Keratinocyte (primary cell): ENCODE measurements around the gene CELF5. TPM values are rescaled to one million over a fixed set of nuclear protein-coding genes. Genes with fewer than 3 reads are reported as not detected.

Experiments
- DNase-seq: peaks from one replicate; pipeline ENCODE4 v3.0.0-alpha.2; 2011; ENCODE audit warnings: low read depth, missing footprints, low spot score
- FAIRE-seq: peaks from 2 replicates; lab custom pipeline; 2011; peaks lifted over from hg19 to GRCh38; lab: Jason Lieb, UNC
- H2AFZ ChIP-seq: 2 replicates; pipeline ENCODE4 v1.6.0; 2012; ENCODE audit warnings: low read length, control low read depth, inconsistent platforms; ENCODE audit not compliant: control insufficient read depth
- H3K27ac ChIP-seq: 2 replicates; pipeline ENCODE4 v1.5.1; 2011; ENCODE audit warnings: low read length; ENCODE audit not compliant: control insufficient read depth, insufficient read depth
- H3K27me3 ChIP-seq: 3 replicates; pipeline ENCODE4 v1.6.0; 2011; ENCODE audit warnings: low read length; ENCODE audit not compliant: control insufficient read depth, insufficient read depth; ENCODE audit errors: extremely low read depth
- H3K36me3 ChIP-seq, 2 experiments: 2 replicates in 1 of 2; 3 replicates in 1 of 2; pipeline ENCODE4 v1.5.1; 2011; ENCODE audit warnings: low read length in 2 of 2, mild to moderate bottlenecking in 1 of 2; ENCODE audit not compliant: control insufficient read depth in 2 of 2, insufficient read depth in 2 of 2; ENCODE audit errors: extremely low read depth in 1 of 2
- H3K4me1 ChIP-seq: 3 replicates; pipeline ENCODE4 v1.5.1; 2011; ENCODE audit warnings: low read length; ENCODE audit not compliant: control insufficient read depth, insufficient read depth; ENCODE audit errors: extremely low read depth
- H3K4me2 ChIP-seq: 3 replicates; pipeline ENCODE4 v1.6.0; 2011; ENCODE audit warnings: low read depth, low read length; ENCODE audit not compliant: control insufficient read depth, insufficient read depth; ENCODE audit errors: extremely low read depth
- H3K4me3 ChIP-seq, 3 experiments: fragments of 200-600 bp in 1 of 3; sonication (generic) in 1 of 3; 2 replicates in 2 of 3; 3 replicates in 1 of 3; pipeline ENCODE4 v1.5.1; 2011 to 2016; ENCODE audit warnings: low read length in 3 of 3, mild to moderate bottlenecking in 3 of 3, control low read depth in 2 of 3, inconsistent platforms in 1 of 3, low read depth in 1 of 3, mixed read lengths in 1 of 3, mixed run types in 1 of 3, moderate library complexity in 1 of 3; ENCODE audit not compliant: control insufficient read depth in 2 of 3, insufficient read depth in 2 of 3; ENCODE audit errors: extremely low read depth in 1 of 3
- H3K79me2 ChIP-seq: 2 replicates; pipeline ENCODE4 v1.6.0; 2012; ENCODE audit warnings: low read length; ENCODE audit not compliant: control insufficient read depth, insufficient read depth
- H3K9ac ChIP-seq: 3 replicates; pipeline ENCODE4 v1.6.0; 2011; ENCODE audit warnings: low read length; ENCODE audit not compliant: control insufficient read depth, insufficient read depth; ENCODE audit errors: extremely low read depth
- H3K9me1 ChIP-seq: 3 replicates; pipeline ENCODE4 v1.6.0; 2011; ENCODE audit warnings: low read length; ENCODE audit not compliant: control insufficient read depth, insufficient read depth; ENCODE audit errors: extremely low read depth
- H3K9me3 ChIP-seq: 2 replicates; pipeline ENCODE4 v1.5.1; 2012; ENCODE audit warnings: low read depth, low read length; ENCODE audit not compliant: control insufficient read depth
- H4K20me1 ChIP-seq: 3 replicates; pipeline ENCODE4 v1.6.0; 2011; ENCODE audit warnings: low read length; ENCODE audit not compliant: control insufficient read depth, insufficient read depth; ENCODE audit errors: extremely low read depth
- CTCF ChIP-seq, 3 experiments: IDR thresholded peaks in 1 of 3; conservative IDR thresholded peaks in 1 of 3; optimal IDR thresholded peaks in 1 of 3; 2 replicates in 2 of 3; 3 replicates in 1 of 3; pipeline versions ENCODE3 to v1.5.1; 2011; ENCODE audit warnings: low read length in 3 of 3, mild to moderate bottlenecking in 3 of 3, moderate library complexity in 2 of 3, control low read depth in 1 of 3, inconsistent platforms in 1 of 3; ENCODE audit not compliant: insufficient read depth in 2 of 3; ENCODE audit errors: extremely low read depth in 1 of 3
- EZH2 ChIP-seq: IDR thresholded peaks from one replicate; pipeline ENCODE4 v1.6.1; 2012; ENCODE audit warnings: inconsistent platforms, mild to moderate bottlenecking, low read length, moderate library complexity
- dilution Hi-C: fragments of 300-500 bp; cut with MboI; formaldehyde crosslinking; loops from one replicate; pipeline ENCODE4 v1.7.0; 2020; ENCODE audit warnings: low sequenced_read_pairs; ENCODE audit not compliant: extremely low pct_ligation_motif_present
- polyA plus RNA-seq, 5 experiments: library from polyadenylated mRNA; depleted of rRNA in 3 of 5; stranded (reverse) in 3 of 5; stranded (forward) in 1 of 5; unstranded in 1 of 5; fragments of >200 nt; gene quantifications; 1 replicate in 1 of 5; 2 replicates in 3 of 5; 3 replicates in 1 of 5; pipeline versions ENCODE4 v1.2.1 to v1.2.3, GENCODE V29; 2011 to 2012; ENCODE audit warnings: missing spikeins in 2 of 5, low read depth in 1 of 5, low replicate concordance in 1 of 5

CELF5 gene
- polyA plus RNA-seq, 1 donor (not counting 4 experiments of a cell fraction or from before 2014, with no cell fraction given) = 0.04 TPM

DNA sequence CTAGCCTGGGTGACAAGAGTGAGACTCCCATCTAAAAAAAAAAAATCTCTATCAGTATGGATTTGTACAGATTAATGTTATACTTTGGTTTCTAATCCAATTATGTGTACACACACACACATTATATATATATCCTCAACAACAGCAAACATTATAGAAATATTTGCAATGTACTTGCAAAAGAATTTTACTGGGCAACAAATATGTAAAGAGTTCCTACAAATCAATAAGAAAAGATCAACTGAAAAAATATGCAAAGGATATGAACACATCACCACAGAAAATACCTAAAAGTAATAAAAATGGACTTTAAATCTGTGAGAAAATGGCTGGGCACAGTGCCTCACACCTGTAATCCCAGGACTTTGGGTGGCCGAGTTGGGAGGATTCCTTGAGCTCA is 101.0 kb downstream of the CELF5 start:
- Histone ChIP-seq H3K27me3 (peaks cover 13% of the 10 kb centered on the region), H3K4me3 (no peak overlapping the region), H4K20me1 (no peaks in the 10 kb centered on the region), H3K9me3 (no peaks in the 10 kb centered on the region), H3K36me3 (no peaks in the 10 kb centered on the region), H2AFZ (no peak overlapping the region), H3K4me2 (no peak overlapping the region), H3K9ac (no peak overlapping the region), H3K27ac (no peak overlapping the region), H3K79me2 (no peaks in the 10 kb centered on the region), H3K4me1 (no peaks in the 10 kb centered on the region), H3K9me1 (no peaks in the 10 kb centered on the region)
- TF ChIP-seq CTCF (optimal IDR thresholded peaks at IDR 0.05 in 1 of 3, IDR thresholded peaks at IDR 0.05 in 1 of 3, conservative IDR thresholded peaks at IDR 0.05 in 1 of 3; ENCODE audit: extremely low read depth in 1 of 3, insufficient read depth in 2 of 3, low read length in 3 of 3) (no peak), EZH2 (no peak)
- no peak for FAIRE-seq
- DNase-seq = no peak
- dilution Hi-C loops = no loop called here

- H2AFZ ChIP-seq = no peak overlapping the region
- no peaks in the 10 kb centered on the region for H4K20me1 ChIP-seq
- no peak for FAIRE-seq
- H3K9me3 ChIP-seq = no peaks in the 10 kb centered on the region
- TF ChIP-seq CTCF (optimal IDR thresholded peaks at IDR 0.05 in 1 of 3, IDR thresholded peaks at IDR 0.05 in 1 of 3, conservative IDR thresholded peaks at IDR 0.05 in 1 of 3; ENCODE audit: extremely low read depth in 1 of 3, insufficient read depth in 2 of 3, low read length in 3 of 3) = no peak
- no peak for TF ChIP-seq EZH2
- no peaks in the 10 kb centered on the region for H3K79me2 ChIP-seq
- H3K4me3 ChIP-seq = no peak overlapping the region
- no peaks in the 10 kb centered on the region for H3K36me3 ChIP-seq
- H3K9ac ChIP-seq = no peak overlapping the region
- no peak for DNase-seq
- no peaks in the 10 kb centered on the region for H3K9me1 ChIP-seq
- H3K4me2 ChIP-seq = no peak overlapping the region
- no peak overlapping the region for H3K27ac ChIP-seq
- dilution Hi-C loops = no loop called here
- peaks cover 13% of the 10 kb centered on the region for H3K27me3 ChIP-seq
- no peaks in the 10 kb centered on the region for H3K4me1 ChIP-seq
Measured at GRCh38 chr19:3328743-3329142, 104.3 kb downstream of the CELF5 start.
